PC-9 (cell line): ENCODE data around the gene TENT5C. TPM values are rescaled to one million over a fixed set of nuclear protein-coding genes. Genes with fewer than 3 reads are reported as not detected.

Experiments used
- BruUV-seq: library from RNA; stranded (reverse); fragments of 400-500 nt; replicated peaks from 2 replicates; lab custom pipeline; 2021; lab: Mats Ljungman, UMichigan
- CTCF ChIA-PET: fragments of 300-600 bp; sonication (Branson Sonifier 250); formaldehyde crosslinking; loops from one replicate; lab custom pipeline; 2022; ENCODE audit warnings: antibody characterized with exemption; lab: Charles Lee
- POLR2A ChIA-PET: fragments of 300-600 bp; sonication (Branson Sonifier 250); formaldehyde crosslinking; loops from one replicate; lab custom pipeline; 2022; ENCODE audit warnings: antibody characterized with exemption; ENCODE audit not compliant: unreplicated experiment; lab: Charles Lee
- DNase-seq, 2 experiments: peaks; one replicate each; pipeline versions ENCODE4 v3.0.0 to v3.0.0-alpha.2; 2015 to 2022; ENCODE audit warnings: mixed read lengths in 1 of 2
- H2AFZ ChIP-seq: fragments of 200-600 bp; sonication (generic); 2 replicates; pipeline ENCODE4 v1.8.1; 2017; ENCODE audit warnings: antibody characterized with exemption
- H3F3A ChIP-seq: fragments of 200-600 bp; sonication (generic); 2 replicates; pipeline ENCODE4 v1.8.1; 2017; ENCODE audit warnings: antibody characterized with exemption, mild to moderate bottlenecking, low read depth; ENCODE audit not compliant: insufficient read depth
- H3K27ac ChIP-seq: fragments of 200-600 bp; sonication (generic); 2 replicates; pipeline ENCODE4 v1.6.1; 2016; ENCODE audit warnings: mixed run types
- H3K27me3 ChIP-seq: fragments of 200-600 bp; sonication (generic); 2 replicates; pipeline ENCODE4 v1.6.1; 2016; ENCODE audit warnings: low read depth, mixed run types; ENCODE audit not compliant: insufficient read depth
- H3K36me3 ChIP-seq: fragments of 200-600 bp; sonication (generic); 2 replicates; pipeline ENCODE4 v1.6.1; 2016; ENCODE audit warnings: low read depth, mixed run types
- H3K4me1 ChIP-seq: fragments of 200-600 bp; sonication (generic); replicated peaks from 2 replicates; pipeline ENCODE4 v1.6.1; 2016; ENCODE audit warnings: mixed run types; ENCODE audit not compliant: insufficient read depth
- H3K4me2 ChIP-seq: fragments of 200-600 bp; sonication (generic); 2 replicates; pipeline ENCODE4 v1.6.1; 2017; ENCODE audit warnings: mixed run types
- H3K4me3 ChIP-seq: fragments of 200-600 bp; sonication (generic); 2 replicates; pipeline ENCODE4 v1.6.1; 2016; ENCODE audit warnings: mixed run types
- H3K79me2 ChIP-seq: fragments of 200-600 bp; sonication (generic); 2 replicates; pipeline ENCODE4 v1.6.1; 2017; ENCODE audit warnings: low read depth, mixed run types
- H3K9me2 ChIP-seq: fragments of 200-600 bp; sonication (generic); 2 replicates; pipeline ENCODE4 v1.8.1; 2017; ENCODE audit warnings: mild to moderate bottlenecking; ENCODE audit not compliant: insufficient read depth
- H3K9me3 ChIP-seq: fragments of 200-600 bp; sonication (generic); 2 replicates; pipeline ENCODE4 v1.8.1; 2016; ENCODE audit warnings: low read depth; ENCODE audit not compliant: insufficient read depth
- H4K20me1 ChIP-seq: fragments of 200-600 bp; sonication (generic); 2 replicates; pipeline ENCODE4 v1.8.1; 2017; ENCODE audit not compliant: insufficient read depth
- CTCF ChIP-seq: fragments of 200-600 bp; sonication (generic); conservative IDR thresholded peaks from 2 replicates; pipeline ENCODE4 v1.6.1; 2017; ENCODE audit warnings: mixed run types, antibody characterized with exemption, mild to moderate bottlenecking, moderate library complexity
- EZH2 ChIP-seq: fragments of 200-600 bp; sonication (generic); IDR thresholded peaks from 2 replicates; pipeline ENCODE4 v1.8.0; 2017; ENCODE audit warnings: antibody characterized with exemption, low read depth
- intact Hi-C: fragments of 100-400 bp; cut with micrococcal nuclease; formaldehyde crosslinking; loops from one replicate; pipeline ENCODE4 v1.10.0; 2022; ENCODE audit not compliant: unreplicated experiment
- total RNA-seq: library from RNA; stranded (reverse); gene quantifications from 2 replicates; pipeline ENCODE4 v1.2.3, GENCODE V29; 2021

TENT5C gene
- total RNA-seq, 1 experiment from 2014 or later, result 4.3 TPM

- TF ChIP-seq CTCF (no peak), EZH2 (no peak)
- Histone ChIP-seq H3F3A (no peaks in the 10 kb centered on the region), H3K9me2 (no peaks in the 10 kb centered on the region), H3K4me2 (no peak overlapping the region), H3K9me3 (no peaks in the 10 kb centered on the region; the same call in 1 of the 2 replicates), H2AFZ (no peak overlapping the region), H3K79me2 (no peaks in the 10 kb centered on the region), H3K4me1 (no peaks in the 10 kb centered on the region), H3K36me3 (no peaks in the 10 kb centered on the region), H3K27me3 (no peaks in the 10 kb centered on the region), H3K4me3 (no peak overlapping the region), H3K27ac (no peak overlapping the region), H4K20me1 (no peaks in the 10 kb centered on the region)
- CTCF ChIA-PET, result no interaction called here
- BruUV-seq, result no TSS peak
- no peak for DNase-seq
- POLR2A ChIA-PET, result no interaction called here
- intact Hi-C loops, result no loop called here
Measured at GRCh38 chr1:117559139-117559538, 46.7 kb upstream of the TENT5C start.

GRCh38 chr1:117559985-117560384 is 45.9 kb upstream of the TENT5C start:
- H3F3A ChIP-seq, result no peaks in the 10 kb centered on the region
- CTCF ChIA-PET, result no interaction called here
- no peaks in the 10 kb centered on the region; the same call in 1 of the 2 replicates for H3K9me3 ChIP-seq
- no peak overlapping the region for H2AFZ ChIP-seq
- BruUV-seq, result no TSS peak
- peaks cover 7% of the 10 kb centered on the region for H3K4me1 ChIP-seq
- no peaks in the 10 kb centered on the region for H3K36me3 ChIP-seq
- H4K20me1 ChIP-seq, result no peaks in the 10 kb centered on the region
- no peak for DNase-seq
- intact Hi-C loops, result no loop called here
- no peak overlapping the region for H3K4me2 ChIP-seq
- no peaks in the 10 kb centered on the region for H3K27me3 ChIP-seq
- H3K9me2 ChIP-seq, result no peaks in the 10 kb centered on the region
- no peak overlapping the region for H3K4me3 ChIP-seq
- no peak overlapping the region for H3K27ac ChIP-seq
- no peaks in the 10 kb centered on the region for H3K79me2 ChIP-seq
- POLR2A ChIA-PET, result no interaction called here
- TF ChIP-seq CTCF (no peak), EZH2 (no peak)

GRCh38 chr1:117561071-117561470 is 44.8 kb upstream of the TENT5C start:
- no peak overlapping the region for H2AFZ ChIP-seq
- POLR2A ChIA-PET, result no interaction called here
- no peaks in the 10 kb centered on the region for H3K79me2 ChIP-seq
- no peak overlapping the region for H3K4me3 ChIP-seq
- no peak for DNase-seq
- no peak overlapping the region for H3K4me2 ChIP-seq
- no peak overlapping the region for H3K27ac ChIP-seq
- no peaks in the 10 kb centered on the region for H3K36me3 ChIP-seq
- H3K9me2 ChIP-seq, result no peaks in the 10 kb centered on the region
- no peaks in the 10 kb centered on the region; the same call in 1 of the 2 replicates for H3K9me3 ChIP-seq
- H3K27me3 ChIP-seq, result no peaks in the 10 kb centered on the region
- H3F3A ChIP-seq, result no peaks in the 10 kb centered on the region
- intact Hi-C loops, result no loop called here
- CTCF ChIA-PET, result no interaction called here
- H4K20me1 ChIP-seq, result no peaks in the 10 kb centered on the region
- H3K4me1 ChIP-seq, result peaks cover 8% of the 10 kb centered on the region
- TF ChIP-seq CTCF (no peak), EZH2 (no peak)
- no TSS peak for BruUV-seq
